AG04450 (cell line): ENCODE data around the gene RASSF10. TPM values are rescaled to one million over a fixed set of nuclear protein-coding genes. Genes with fewer than 3 reads are reported as not detected.

ENCODE experiments used
- CTCF ChIA-PET: fragments of 300-600, 350-600 bp; formaldehyde crosslinking; extraction: SDS; loops from one replicate; lab custom pipeline; 2022; ENCODE audit warnings: antibody characterized with exemption, inconsistent platforms; lab: Charles Lee
- POLR2A ChIA-PET: fragments of 350-600 bp; formaldehyde crosslinking; extraction: SDS; loops from one replicate; lab custom pipeline; 2021; ENCODE audit warnings: antibody characterized with exemption, inconsistent platforms; lab: Yijun Ruan, JAX
- DNase-seq: peaks from one replicate; pipeline ENCODE4 v3.0.0-alpha.2; 2011; ENCODE audit warnings: low read depth, low spot score
- H3K27ac ChIP-seq: one replicate; pipeline ENCODE4 v1.5.1; 2012; ENCODE audit warnings: low read depth, low read length, control low read depth
- H3K27me3 ChIP-seq: one replicate; pipeline ENCODE4 v1.6.0; 2012; ENCODE audit warnings: low read length; ENCODE audit not compliant: control insufficient read depth, insufficient read depth
- H3K4me3 ChIP-seq: 2 replicates; pipeline ENCODE4 v1.5.1; 2011; ENCODE audit warnings: mild to moderate bottlenecking, low read depth, low read length, control low read depth
- H3K9me3 ChIP-seq: 2 replicates; pipeline ENCODE4 v1.5.1; 2012; ENCODE audit warnings: low read length; ENCODE audit not compliant: control insufficient read depth, insufficient read depth
- polyA minus RNA-seq: library from RNA; depleted of rRNA, polyadenylated mRNA; stranded (reverse); fragments of >200 nt; gene quantifications from 2 replicates; pipeline ENCODE4 v1.2.3, GENCODE V29; 2011; rRNA and poly(A)+ RNA removed
- polyA plus RNA-seq: library from polyadenylated mRNA; depleted of rRNA; stranded (reverse); fragments of >200 nt; gene quantifications from 2 replicates; pipeline ENCODE4 v1.2.3, GENCODE V29; 2011; rRNA removed
- TF ChIP-seq, protein P1 (sequence below): IDR thresholded peaks from 2 replicates; pipeline ENCODE4 v1.5.1; 2011; ENCODE audit warnings: low read depth, low read length, control low read depth, inconsistent platforms

The RASSF10 gene
- polyA plus RNA-seq (not detected in 2 replicates), polyA minus RNA-seq (not detected in 2 replicates)

DNA sequence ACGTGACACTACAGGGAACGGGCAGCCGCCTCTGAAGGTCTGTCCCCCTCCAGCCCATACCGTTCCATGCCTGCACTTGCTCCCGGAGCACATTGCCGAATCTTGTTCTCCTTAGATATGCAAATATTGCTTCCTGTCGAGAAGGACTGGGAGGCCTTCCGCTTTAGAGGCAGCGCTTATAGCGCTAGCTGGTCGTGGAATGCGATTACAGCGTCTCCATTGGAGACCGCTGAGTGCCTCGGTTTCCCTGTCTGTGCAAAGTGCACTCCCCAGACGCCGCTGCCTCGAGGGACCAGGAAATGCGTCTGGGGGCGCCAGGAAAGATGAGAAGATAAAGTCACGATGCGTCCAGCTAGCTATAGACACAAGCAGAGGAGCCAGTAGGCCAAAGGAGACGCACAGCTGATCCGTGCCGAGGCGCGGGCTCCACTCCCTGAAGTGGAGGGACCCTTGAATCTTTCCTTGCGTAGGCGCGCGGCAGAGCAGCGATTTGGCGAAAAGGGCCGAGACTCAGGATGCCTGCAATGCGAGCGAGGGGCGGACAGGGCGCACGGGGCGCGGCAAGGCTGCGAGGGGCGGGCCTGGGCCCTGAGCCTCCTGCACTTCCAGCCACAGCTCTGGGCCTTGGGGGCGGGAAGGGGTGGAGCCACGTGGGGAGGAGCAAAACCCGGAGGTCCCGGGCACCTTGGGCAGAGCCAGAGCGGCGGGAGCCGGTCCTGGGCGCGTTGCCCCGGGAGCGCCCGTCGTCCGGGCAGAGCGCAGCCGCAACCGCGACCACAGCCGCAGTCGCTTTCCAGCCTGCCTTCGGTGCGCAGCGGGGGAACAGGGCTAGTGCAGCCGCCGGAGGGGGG, at the start of gene RASSF10:
Gene RASSF10 (plus strand): TSS at position 692 of the 851 bp plus-strand sequence. CDS start 261 bp downstream, outside the sequence.
- TF ChIP-seq, protein P1, sequence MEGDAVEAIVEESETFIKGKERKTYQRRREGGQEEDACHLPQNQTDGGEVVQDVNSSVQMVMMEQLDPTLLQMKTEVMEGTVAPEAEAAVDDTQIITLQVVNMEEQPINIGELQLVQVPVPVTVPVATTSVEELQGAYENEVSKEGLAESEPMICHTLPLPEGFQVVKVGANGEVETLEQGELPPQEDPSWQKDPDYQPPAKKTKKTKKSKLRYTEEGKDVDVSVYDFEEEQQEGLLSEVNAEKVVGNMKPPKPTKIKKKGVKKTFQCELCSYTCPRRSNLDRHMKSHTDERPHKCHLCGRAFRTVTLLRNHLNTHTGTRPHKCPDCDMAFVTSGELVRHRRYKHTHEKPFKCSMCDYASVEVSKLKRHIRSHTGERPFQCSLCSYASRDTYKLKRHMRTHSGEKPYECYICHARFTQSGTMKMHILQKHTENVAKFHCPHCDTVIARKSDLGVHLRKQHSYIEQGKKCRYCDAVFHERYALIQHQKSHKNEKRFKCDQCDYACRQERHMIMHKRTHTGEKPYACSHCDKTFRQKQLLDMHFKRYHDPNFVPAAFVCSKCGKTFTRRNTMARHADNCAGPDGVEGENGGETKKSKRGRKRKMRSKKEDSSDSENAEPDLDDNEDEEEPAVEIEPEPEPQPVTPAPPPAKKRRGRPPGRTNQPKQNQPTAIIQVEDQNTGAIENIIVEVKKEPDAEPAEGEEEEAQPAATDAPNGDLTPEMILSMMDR: no peak
- H3K4me3 ChIP-seq: peak within 1 kb of the TSS; percentile 12; the same call in 1 of the 2 replicates
- no peak within 1 kb of the TSS for H3K27ac ChIP-seq
- peaks cover 75% of the 10 kb centered on the region for H3K27me3 ChIP-seq
- ChIA-PET POLR2A (no interaction called here), CTCF (no interaction called here)
- H3K9me3 ChIP-seq: peaks cover 2% of the 10 kb centered on the region
- no peak for DNase-seq

DNA sequence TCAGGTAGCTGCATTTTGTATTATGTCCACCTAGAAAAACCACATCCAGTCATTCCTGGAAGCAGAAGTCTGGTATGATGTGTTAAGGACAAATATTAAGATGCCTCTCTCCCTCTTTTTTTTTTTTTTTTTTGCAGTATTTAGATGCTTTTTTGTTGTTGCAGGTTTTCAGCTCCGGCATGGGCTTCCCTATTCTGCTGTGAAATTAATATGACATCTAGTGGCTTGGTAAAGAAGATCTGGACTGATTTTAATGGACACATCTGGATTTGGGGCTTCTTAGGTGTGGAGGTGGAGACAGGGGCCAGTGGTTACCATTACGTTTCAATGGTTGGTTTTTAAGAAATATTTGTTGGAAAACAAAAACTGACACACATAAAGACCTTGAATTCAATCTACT, 47.5 kb upstream of the RASSF10 start:
- no peaks in the 10 kb centered on the region for H3K9me3 ChIP-seq
- DNase-seq: no peak
- H3K27me3 ChIP-seq: peaks cover 8% of the 10 kb centered on the region
- TF ChIP-seq, protein P1: 0 out of 2 replicates have a peak, but pooled peaks have one; percentile 13
- ChIA-PET CTCF (interaction anchor here (0.6 to 6.8 kb wide), 8 partner anchors 14 to 672 kb away, joined by 3 to 179 read pairs (median 39); no protein-coding TSS in a partner anchor), POLR2A (interaction anchor here (0.6 kb wide), 2 partner anchors 630 to 675 kb away, joined by 3 to 6 read pairs; no protein-coding TSS in a partner anchor)
- no peak overlapping the region for H3K4me3 ChIP-seq
- no peak overlapping the region for H3K27ac ChIP-seq

DNA sequence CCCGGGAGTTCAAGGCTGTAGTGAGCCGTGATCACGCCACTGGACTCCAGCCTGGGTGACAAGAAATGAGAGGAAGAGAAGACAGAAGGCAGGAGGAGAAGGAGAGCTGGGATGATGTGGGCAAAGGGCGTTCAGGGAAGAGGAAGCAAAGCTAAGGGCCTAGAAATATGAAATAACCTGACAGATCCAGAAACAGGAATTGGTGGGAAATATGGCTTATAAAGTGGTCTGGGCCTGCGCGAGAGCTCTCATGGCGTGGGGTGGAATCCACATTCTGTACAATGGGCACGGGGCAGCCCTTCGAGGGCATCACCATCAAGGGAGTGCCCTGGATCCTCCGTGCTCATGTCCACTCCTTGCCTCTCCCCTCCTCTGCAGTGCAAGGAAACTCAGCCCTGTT, 46.8 kb upstream of the RASSF10 start:
- TF ChIP-seq, protein P1: no peak
- POLR2A ChIA-PET: no interaction called here
- no peak overlapping the region for H3K4me3 ChIP-seq
- CTCF ChIA-PET: interaction anchor here (1.7 to 6.8 kb wide), 7 partner anchors 14 to 673 kb away, joined by 14 to 179 read pairs (median 47); no protein-coding TSS in a partner anchor
- no peak overlapping the region for H3K27ac ChIP-seq
- no peak for DNase-seq
- peaks cover 8% of the 10 kb centered on the region for H3K27me3 ChIP-seq
- H3K9me3 ChIP-seq: no peaks in the 10 kb centered on the region

- POLR2A ChIA-PET: no interaction called here
- CTCF ChIA-PET: interaction anchor here (1.0 to 6.8 kb wide), 23 partner anchors 13 to 674 kb away, joined by 3 to 179 read pairs (median 12); no protein-coding TSS in a partner anchor
- TF ChIP-seq, protein P1: no peak
- no peak for DNase-seq
- peaks cover 8% of the 10 kb centered on the region for H3K27me3 ChIP-seq
- H3K4me3 ChIP-seq: no peak overlapping the region
- no peaks in the 10 kb centered on the region for H3K9me3 ChIP-seq
- H3K27ac ChIP-seq: no peak overlapping the region
Observed at GRCh38 chr11:12963051-12963450, 46.1 kb upstream of the RASSF10 start.
